ENCODE data around the gene MEAF6. TPM values are rescaled to one million over a fixed set of nuclear protein-coding genes. Genes with fewer than 3 reads are reported as not detected.

The MEAF6 gene
- total RNA-seq, 1 experiment from 2014 or later: 82.3 TPM

- H3K36me3 ChIP-seq: no peaks in the 10 kb centered on the region
- no peak overlapping the region for H3K4me3 ChIP-seq
- H3K27me3 ChIP-seq: peaks cover 11% of the 10 kb centered on the region
- no peak overlapping the region for H3K27ac ChIP-seq
- H3K4me1 ChIP-seq: no peaks in the 10 kb centered on the region
- DNase-seq: no peak
- H3K9me3 ChIP-seq (replicated peaks): no peaks in the 10 kb centered on the region
Observed at GRCh38 chr1:37456614-37457013, 58.0 kb downstream of the MEAF6 start.

- H3K27me3 ChIP-seq: peaks cover 13% of the 10 kb centered on the region
- H3K9me3 ChIP-seq (replicated peaks): no peaks in the 10 kb centered on the region
- no peak for DNase-seq
- no peak overlapping the region for H3K4me3 ChIP-seq
- no peak overlapping the region for H3K27ac ChIP-seq
- no peaks in the 10 kb centered on the region for H3K36me3 ChIP-seq
- no peaks in the 10 kb centered on the region for H3K4me1 ChIP-seq
Observed at GRCh38 chr1:37455516-37455915, 59.0 kb downstream of the MEAF6 start.

DNA sequence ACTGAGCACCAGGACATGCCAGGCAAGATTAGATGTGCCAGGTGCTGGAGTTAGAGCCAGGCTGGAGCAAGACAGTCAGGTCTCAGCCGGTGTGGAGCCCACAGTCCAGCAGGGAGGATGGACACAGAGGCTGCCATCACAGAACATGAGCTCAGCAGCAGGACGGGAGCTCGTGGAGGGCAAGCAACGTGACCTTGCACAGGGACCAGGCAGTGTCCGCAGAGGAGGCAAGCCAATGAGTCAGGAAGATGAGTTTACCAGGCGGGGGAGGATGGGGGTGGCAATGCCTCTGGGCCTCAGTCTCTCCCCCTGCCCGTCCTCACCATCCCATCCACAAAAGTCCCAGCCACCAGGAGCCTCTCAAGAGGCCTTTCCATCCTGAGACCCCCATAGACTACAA, 60.9 kb downstream of the MEAF6 start:
- no peaks in the 10 kb centered on the region for H3K9me3 ChIP-seq (replicated peaks)
- DNase-seq: no peak
- no peak overlapping the region for H3K27ac ChIP-seq
- H3K27me3 ChIP-seq: peaks cover 24% of the 10 kb centered on the region
- no peaks in the 10 kb centered on the region for H3K4me1 ChIP-seq
- no peak overlapping the region for H3K4me3 ChIP-seq
- no peaks in the 10 kb centered on the region for H3K36me3 ChIP-seq

- H3K27me3 ChIP-seq: peaks cover 31% of the 10 kb centered on the region
- DNase-seq: no peak
- no peak overlapping the region for H3K4me3 ChIP-seq
- H3K9me3 ChIP-seq (replicated peaks): no peaks in the 10 kb centered on the region
- no peak overlapping the region for H3K27ac ChIP-seq
- no peaks in the 10 kb centered on the region for H3K36me3 ChIP-seq
- H3K4me1 ChIP-seq: no peaks in the 10 kb centered on the region
Observed at GRCh38 chr1:37452416-37452815, 62.1 kb downstream of the MEAF6 start.

- Histone ChIP-seq H3K4me1 (no peaks in the 10 kb centered on the region), H3K9me3 (replicated peaks) (no peaks in the 10 kb centered on the region), H3K36me3 (no peaks in the 10 kb centered on the region), H3K4me3 (no peak overlapping the region), H3K27me3 (peaks cover 35% of the 10 kb centered on the region), H3K27ac (no peak overlapping the region)
- no peak for DNase-seq
Observed at GRCh38 chr1:37449936-37450335, 64.6 kb downstream of the MEAF6 start.

GRCh38 chr1:37448691-37449417, 65.7 kb downstream of the MEAF6 start:
- Histone ChIP-seq H3K4me3 (no peak overlapping the region), H3K27me3 (peaks cover 35% of the 10 kb centered on the region), H3K4me1 (no peaks in the 10 kb centered on the region), H3K27ac (no peak overlapping the region), H3K9me3 (replicated peaks) (no peaks in the 10 kb centered on the region), H3K36me3 (no peaks in the 10 kb centered on the region)
- no peak for DNase-seq

DNA sequence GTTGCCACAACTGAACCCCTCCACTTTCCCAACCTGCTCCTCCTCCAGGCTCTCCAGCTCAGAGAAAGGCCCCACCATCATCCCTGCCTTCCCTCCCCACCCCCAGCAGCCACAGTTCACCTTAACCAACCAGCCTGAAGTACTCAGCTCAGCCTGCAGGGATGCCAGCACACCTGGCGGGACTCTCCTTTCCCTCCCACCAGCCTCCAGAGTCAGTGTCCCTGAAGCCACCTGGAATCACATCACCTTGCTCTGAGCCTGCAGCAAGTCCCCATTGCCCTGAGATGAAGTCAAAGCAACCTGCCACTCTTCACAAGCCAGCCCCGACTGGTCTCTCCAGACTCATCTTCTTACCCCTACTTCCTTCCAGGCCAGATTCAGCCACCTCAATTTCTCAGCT, 66.4 kb downstream of the MEAF6 start:
- Histone ChIP-seq H3K36me3 (no peaks in the 10 kb centered on the region), H3K4me3 (no peak overlapping the region), H3K4me1 (no peaks in the 10 kb centered on the region), H3K9me3 (replicated peaks) (no peaks in the 10 kb centered on the region), H3K27ac (no peak overlapping the region), H3K27me3 (peaks cover 35% of the 10 kb centered on the region)
- no peak for DNase-seq

DNA sequence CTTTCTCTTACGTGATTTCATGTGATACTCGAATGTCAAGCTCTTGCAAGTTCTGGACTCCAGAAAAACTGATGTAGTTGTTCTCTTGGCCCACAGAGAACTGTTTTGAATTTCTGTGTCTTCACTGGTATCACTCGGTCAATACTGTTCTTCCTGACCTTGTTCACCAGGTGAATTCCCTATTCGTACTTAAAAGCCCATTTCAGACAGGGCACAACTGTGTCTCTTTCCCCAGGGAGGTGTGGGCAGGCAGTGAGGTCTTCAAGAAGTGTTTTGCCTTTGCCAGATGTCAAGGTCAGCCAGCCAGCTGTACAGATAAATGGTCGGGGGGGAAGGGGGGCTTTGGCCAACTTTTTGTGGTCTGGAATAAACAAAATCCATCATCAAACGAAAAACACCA, 67.7 kb downstream of the MEAF6 start:
- H3K27me3 ChIP-seq: peaks cover 33% of the 10 kb centered on the region
- H3K9me3 ChIP-seq (replicated peaks): no peaks in the 10 kb centered on the region
- H3K4me3 ChIP-seq: no peak overlapping the region
- no peak overlapping the region for H3K27ac ChIP-seq
- no peaks in the 10 kb centered on the region for H3K4me1 ChIP-seq
- DNase-seq: no peak
- H3K36me3 ChIP-seq: no peaks in the 10 kb centered on the region

GRCh38 chr1:37442644-37443043, 71.9 kb downstream of the MEAF6 start:
- Histone ChIP-seq H3K27ac (no peak overlapping the region), H3K27me3 (peaks cover 14% of the 10 kb centered on the region), H3K4me3 (no peak overlapping the region), H3K36me3 (no peaks in the 10 kb centered on the region), H3K9me3 (replicated peaks) (no peaks in the 10 kb centered on the region), H3K4me1 (no peaks in the 10 kb centered on the region)
- no peak for DNase-seq

Other genes with a start within 250 kb of the MEAF6 start
- 5.1 and 7.7 TPM in 2 replicates for gene ZC3H12A, start 40.2 kb downstream of the MEAF6 start, total RNA-seq (2014; rRNA removed; shearing (Covaris generic))
- 13.0 and 17.0 TPM in 2 replicates for gene SNIP1, start 39.5 kb upstream of the MEAF6 start, total RNA-seq (2014; rRNA removed; shearing (Covaris generic))
- 10.0 and 10.1 TPM in 2 replicates for gene DNALI1, start 42.2 kb upstream of the MEAF6 start, total RNA-seq (2014; rRNA removed; shearing (Covaris generic))
- gene GNL2, start 81.2 kb upstream of the MEAF6 start, total RNA-seq (2014; rRNA removed; shearing (Covaris generic)): 115 and 119 TPM in 2 replicates
- gene RSPO1, start 120.1 kb upstream of the MEAF6 start, total RNA-seq (2014; rRNA removed; shearing (Covaris generic)): not detected in 2 replicates
- gene CDCA8, start 177.8 kb upstream of the MEAF6 start, total RNA-seq (2014; rRNA removed; shearing (Covaris generic)): 55.0 and 58.5 TPM in 2 replicates

All from SJCRH30 (cell line).